ENCODE data around the gene ITM2A.

The ITM2A gene

GRCh38 chrX:79366873-79367749, at the start of gene ITM2A:
ITM2A (minus strand) TSS chrX:79367334; CDS start chrX:79367215, 119 bp downstream.
- no peak for DNase-seq

GRCh38 chrX:79415056-79415455, 47.9 kb upstream of the ITM2A start:
- DNase-seq: no peak

GRCh38 chrX:79413963-79414362, 46.8 kb upstream of the ITM2A start:
- DNase-seq: no peak

GRCh38 chrX:79412972-79413371, 45.8 kb upstream of the ITM2A start:
- DNase-seq: no peak

- no peak for DNase-seq
Measured at GRCh38 chrX:79412166-79412565, 45.0 kb upstream of the ITM2A start.

- DNase-seq: no peak
Measured at GRCh38 chrX:79409657-79410056, 42.5 kb upstream of the ITM2A start.

- DNase-seq: no peak
Measured at GRCh38 chrX:79408623-79409322, 41.6 kb upstream of the ITM2A start.

GRCh38 chrX:79400623-79401022, 33.5 kb upstream of the ITM2A start:
- no peak for DNase-seq

- no peak for DNase-seq
Measured at GRCh38 chrX:79375340-79375739, 8.2 kb upstream of the ITM2A start.

- no peak for DNase-seq
Measured at GRCh38 chrX:79371640-79372039, 4.5 kb upstream of the ITM2A start.

GRCh38 chrX:79371101-79371500, 4.0 kb upstream of the ITM2A start:
- no peak for DNase-seq

GRCh38 chrX:79369871-79370270, 2.7 kb upstream of the ITM2A start:
- DNase-seq: no peak

GRCh38 chrX:79368441-79368840, 1.3 kb upstream of the ITM2A start:
- no peak for DNase-seq

- DNase-seq: no peak
Measured at GRCh38 chrX:79367907-79368306, 773 bp upstream of the ITM2A start.

GRCh38 chrX:79366556-79366872, 620 bp downstream of the ITM2A start:
- DNase-seq: no peak

GRCh38 chrX:79365591-79365990, 1.5 kb downstream of the ITM2A start:
- DNase-seq: no peak

GRCh38 chrX:79364306-79364705, 2.8 kb downstream of the ITM2A start:
- no peak for DNase-seq

- no peak for DNase-seq
Measured at GRCh38 chrX:79361192-79361870, 5.8 kb downstream of the ITM2A start.

GRCh38 chrX:79336869-79337815, 30.0 kb downstream of the ITM2A start:
- no peak for DNase-seq

GRCh38 chrX:79330022-79330421, 37.1 kb downstream of the ITM2A start:
- DNase-seq: no peak

- no peak for DNase-seq
Measured at GRCh38 chrX:79325263-79325958, 41.7 kb downstream of the ITM2A start.

Measured in NCI-H1092 (cell line).